GM19455 (cell line): ENCODE measurements around the gene TBC1D4.
A peak's percentile ranks its signal among the peaks of the same experiment; 100 is the strongest.
"Not testable (repeated sequence)": the region's sequence is repeated elsewhere in the genome, so short reads cannot be mapped to it uniquely, and the experiment has no call there.

ENCODE experiments used
- ATAC-seq: cut with Tn5 transposase; IDR thresholded peaks from one replicate; pipeline ENCODE4 v1.9.1; 2021; ENCODE audit not compliant: unreplicated experiment

TBC1D4 gene

GRCh38 chr13:75299246-75299645, 182.7 kb downstream of the TBC1D4 start:
- ATAC-seq: no peak

- ATAC-seq: no peak
These were observed 185.3 kb downstream of the TBC1D4 start for GRCh38 chr13:75296641-75297040.

- no peak for ATAC-seq
These were observed 186.8 kb downstream of the TBC1D4 start for GRCh38 chr13:75295201-75295600.

GRCh38 chr13:75294110-75294509, 187.9 kb downstream of the TBC1D4 start:
- ATAC-seq: no peak

GRCh38 chr13:75285310-75285709, 196.7 kb downstream of the TBC1D4 start:
- peak; percentile 60 for ATAC-seq

GRCh38 chr13:75279834-75280369, 202.1 kb downstream of the TBC1D4 start:
- ATAC-seq: no peak

- ATAC-seq: not testable (repeated sequence)
These were observed 208.3 kb downstream of the TBC1D4 start for GRCh38 chr13:75273695-75274094.

- no peak for ATAC-seq
These were observed 210.1 kb downstream of the TBC1D4 start for GRCh38 chr13:75271846-75272245.

GRCh38 chr13:75268481-75268880, 213.5 kb downstream of the TBC1D4 start:
- not testable (repeated sequence) for ATAC-seq

GRCh38 chr13:75264611-75265010, 217.4 kb downstream of the TBC1D4 start:
- ATAC-seq: no peak

GRCh38 chr13:75263741-75264407, 218.1 kb downstream of the TBC1D4 start:
- ATAC-seq: no peak

GRCh38 chr13:75258159-75258782, 223.7 kb downstream of the TBC1D4 start:
- no peak for ATAC-seq

- no peak for ATAC-seq
These were observed 225.0 kb downstream of the TBC1D4 start for GRCh38 chr13:75256922-75257321.

GRCh38 chr13:75255653-75256052, 226.3 kb downstream of the TBC1D4 start:
- ATAC-seq: no peak

- no peak for ATAC-seq
These were observed 226.8 kb downstream of the TBC1D4 start for GRCh38 chr13:75255147-75255546.

- ATAC-seq: no peak
These were observed 230.8 kb downstream of the TBC1D4 start for GRCh38 chr13:75251188-75251587.

GRCh38 chr13:75250526-75251178, 231.3 kb downstream of the TBC1D4 start:
- ATAC-seq: no peak

- not testable (repeated sequence) for ATAC-seq
These were observed 236.4 kb downstream of the TBC1D4 start for GRCh38 chr13:75245578-75245977.

GRCh38 chr13:75240240-75240639, 241.7 kb downstream of the TBC1D4 start:
- ATAC-seq: not testable (repeated sequence)

- no peak for ATAC-seq
These were observed 245.2 kb downstream of the TBC1D4 start for GRCh38 chr13:75236774-75237173.
